ENCODE results near the gene TRPM1. TPM values are rescaled to one million over a fixed set of nuclear protein-coding genes. Genes with fewer than 3 reads are reported as not detected.

Gene TRPM1
- total RNA-seq, 1 donor from 2014 or later = not detected

GRCh38 chr15:30969724-30970123 lies 131.8 kb downstream of the TRPM1 start:
- no peaks in the 10 kb centered on the region for H3K4me1 Mint-ChIP-seq
- no peaks in the 10 kb centered on the region for H3K9me3 Mint-ChIP-seq
- no peak for DNase-seq (ENCODE audit: low spot score in 2 of 2, unreplicated experiment in 2 of 2)
- no peak for TF ChIP-seq CTCF (IDR thresholded peaks at IDR 0.05; ENCODE audit: unreplicated experiment)
- H3K27ac Mint-ChIP-seq = no peak overlapping the region
- H3K36me3 Mint-ChIP-seq = peaks cover 23% of the 10 kb centered on the region
- H3K27me3 Mint-ChIP-seq (ENCODE audit: low read depth) = no peaks in the 10 kb centered on the region
- no peak overlapping the region for H3K4me3 Mint-ChIP-seq

- Mint-ChIP-seq H3K4me1 (peaks cover 11% of the 10 kb centered on the region), H3K4me3 (no peak overlapping the region), H3K27me3 (ENCODE audit: low read depth) (no peaks in the 10 kb centered on the region), H3K27ac (no peak overlapping the region), H3K9me3 (no peaks in the 10 kb centered on the region), H3K36me3 (peaks cover 16% of the 10 kb centered on the region)
- no peak for TF ChIP-seq CTCF (IDR thresholded peaks at IDR 0.05; ENCODE audit: unreplicated experiment)
- no peak for DNase-seq (ENCODE audit: low spot score in 2 of 2, unreplicated experiment in 2 of 2)
These were observed 137.8 kb downstream of the TRPM1 start for GRCh38 chr15:30963681-30964080.

GRCh38 chr15:30962659-30963058 lies 138.9 kb downstream of the TRPM1 start:
- Mint-ChIP-seq H3K36me3 (peaks cover 21% of the 10 kb centered on the region), H3K27me3 (ENCODE audit: low read depth) (no peaks in the 10 kb centered on the region), H3K4me1 (peaks cover 11% of the 10 kb centered on the region), H3K27ac (peak overlapping the region; percentile 73), H3K9me3 (no peaks in the 10 kb centered on the region), H3K4me3 (no peak overlapping the region)
- no peak for TF ChIP-seq CTCF (IDR thresholded peaks at IDR 0.05; ENCODE audit: unreplicated experiment)
- DNase-seq (ENCODE audit: low spot score in 2 of 2, unreplicated experiment in 2 of 2) = no peak

GRCh38 chr15:30962079-30962478 lies 139.4 kb downstream of the TRPM1 start:
- peak overlapping the region; percentile 48 for H3K27ac Mint-ChIP-seq
- H3K4me3 Mint-ChIP-seq = no peak overlapping the region
- peaks cover 27% of the 10 kb centered on the region for H3K36me3 Mint-ChIP-seq
- DNase-seq (ENCODE audit: low spot score in 2 of 2, unreplicated experiment in 2 of 2) = no peak
- TF ChIP-seq CTCF (IDR thresholded peaks at IDR 0.05; ENCODE audit: unreplicated experiment) = no peak
- peaks cover 11% of the 10 kb centered on the region for H3K4me1 Mint-ChIP-seq
- H3K9me3 Mint-ChIP-seq = no peaks in the 10 kb centered on the region
- no peaks in the 10 kb centered on the region for H3K27me3 Mint-ChIP-seq (ENCODE audit: low read depth)

GRCh38 chr15:30958219-30958618 lies 143.3 kb downstream of the TRPM1 start:
- Mint-ChIP-seq H3K4me1 (peaks cover 11% of the 10 kb centered on the region), H3K9me3 (no peaks in the 10 kb centered on the region), H3K36me3 (peaks cover 47% of the 10 kb centered on the region), H3K27me3 (ENCODE audit: low read depth) (no peaks in the 10 kb centered on the region), H3K4me3 (no peak overlapping the region), H3K27ac (no peak overlapping the region)
- DNase-seq (ENCODE audit: low spot score in 2 of 2, unreplicated experiment in 2 of 2) = no peak
- TF ChIP-seq CTCF (IDR thresholded peaks at IDR 0.05; ENCODE audit: unreplicated experiment) = no peak
